Measurements from ENCODE around the gene DCPS. TPM values are rescaled to one million over a fixed set of nuclear protein-coding genes. Genes with fewer than 3 reads are reported as not detected.
"Not testable (repeated sequence)": the region's sequence is repeated elsewhere in the genome, so short reads cannot be mapped to it uniquely, and the experiment has no call there.

DCPS gene
- total RNA-seq, 1 experiment from 2014 or later, result 13.5 TPM

GRCh38 chr11:126368336-126369119 is 64.7 kb downstream of the DCPS start:
- H3K4me3 ChIP-seq; H3K27ac ChIP-seq; H3K9me3 ChIP-seq (replicated peaks); H3K4me1 ChIP-seq (replicated peaks); H3K27me3 ChIP-seq (replicated peaks); H3K36me3 ChIP-seq; DNase-seq (ENCODE audit: low read depth in 1 of 2, low spot score in 2 of 2): not testable (repeated sequence)

DNA sequence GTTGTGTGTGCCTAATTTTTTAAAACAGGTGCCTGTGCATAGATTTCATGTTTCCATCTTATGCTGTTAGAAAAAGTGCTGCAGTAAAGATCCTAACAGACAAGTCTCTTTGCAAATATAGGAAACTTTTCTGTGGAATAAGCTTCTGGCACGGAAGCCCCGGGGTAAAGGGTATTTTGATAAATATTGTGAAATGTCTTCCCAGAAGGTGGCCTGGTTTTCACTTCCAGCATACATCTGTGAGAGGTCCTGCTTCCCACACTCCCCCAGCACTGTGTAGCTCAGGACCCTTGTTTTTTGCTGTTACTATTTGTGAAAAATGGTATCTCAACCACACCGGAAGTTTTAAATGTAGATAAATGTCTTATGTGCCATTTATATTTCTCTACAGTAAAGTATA is 66.2 kb downstream of the DCPS start:
- no peak for DNase-seq (ENCODE audit: low read depth in 1 of 2, low spot score in 2 of 2)
- no peaks in the 10 kb centered on the region for H3K27me3 ChIP-seq (replicated peaks)
- no peak overlapping the region for H3K4me3 ChIP-seq
- no peak overlapping the region for H3K27ac ChIP-seq
- no peaks in the 10 kb centered on the region for H3K4me1 ChIP-seq (replicated peaks)
- H3K9me3 ChIP-seq (replicated peaks), result no peaks in the 10 kb centered on the region
- no peaks in the 10 kb centered on the region for H3K36me3 ChIP-seq

DNA sequence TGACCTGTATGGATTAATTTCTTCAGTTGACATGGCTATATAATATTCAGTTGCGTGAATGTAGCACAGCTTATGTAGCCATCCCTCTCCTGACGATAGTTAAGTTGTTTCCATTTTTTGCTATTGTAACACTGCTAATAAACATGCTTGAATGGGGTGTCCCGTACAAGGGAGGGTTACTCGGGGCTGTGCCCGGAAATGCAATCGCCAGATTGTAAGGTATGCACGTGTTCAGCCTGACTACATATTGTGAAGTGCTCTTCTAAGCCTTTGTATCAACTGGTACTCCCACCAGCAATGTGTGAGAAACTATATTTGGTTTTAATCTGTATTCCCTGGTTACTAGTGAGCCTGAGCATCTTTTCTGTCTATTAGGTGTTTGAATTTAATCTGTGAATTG is 67.7 kb downstream of the DCPS start:
- DNase-seq (ENCODE audit: low read depth in 1 of 2, low spot score in 2 of 2), result no peak
- no peaks in the 10 kb centered on the region for H3K36me3 ChIP-seq
- H3K4me1 ChIP-seq (replicated peaks), result 0 out of 2 replicates have a peak, but pooled peaks cover 4% of the 10 kb centered on the region
- no peak overlapping the region for H3K27ac ChIP-seq
- H3K4me3 ChIP-seq, result no peak overlapping the region
- H3K9me3 ChIP-seq (replicated peaks), result no peaks in the 10 kb centered on the region
- H3K27me3 ChIP-seq (replicated peaks), result no peaks in the 10 kb centered on the region

DNA sequence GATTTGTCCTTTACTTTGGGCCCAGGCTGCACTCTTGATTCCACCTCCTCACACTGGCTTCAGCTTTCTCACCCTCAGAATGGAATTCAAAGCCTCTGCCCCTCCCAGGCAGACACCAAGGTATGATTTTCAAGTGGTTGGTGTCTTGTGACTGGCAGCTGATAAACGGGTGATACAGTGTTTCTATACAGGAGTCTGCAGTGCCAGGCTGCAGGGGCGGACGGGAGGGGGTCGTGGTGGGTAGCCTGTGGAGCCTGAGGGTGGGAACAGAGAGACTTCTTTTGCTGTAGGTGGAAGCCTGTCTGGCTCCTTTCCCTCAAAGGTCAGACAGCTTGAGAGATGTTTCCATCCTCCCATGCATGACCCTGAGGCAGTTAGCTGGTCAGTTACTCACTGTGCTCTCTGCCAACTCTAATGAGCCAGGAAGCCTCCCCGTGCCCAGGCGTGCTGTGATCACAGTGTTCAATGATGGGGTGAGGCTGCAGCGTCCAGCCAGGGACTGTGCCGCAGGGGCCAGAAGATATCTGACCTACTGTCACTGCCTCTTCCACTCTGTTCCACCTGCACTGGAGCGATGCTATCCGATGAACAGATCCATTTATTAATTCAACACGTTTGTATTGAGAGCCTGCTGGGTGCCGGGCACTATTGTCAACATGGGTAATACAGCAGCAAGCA is 69.7 kb downstream of the DCPS start:
- H3K36me3 ChIP-seq; DNase-seq (ENCODE audit: low read depth in 1 of 2, low spot score in 2 of 2); H3K4me1 ChIP-seq (replicated peaks); H3K27me3 ChIP-seq (replicated peaks); H3K9me3 ChIP-seq (replicated peaks); H3K4me3 ChIP-seq; H3K27ac ChIP-seq: not testable (repeated sequence)

DNA sequence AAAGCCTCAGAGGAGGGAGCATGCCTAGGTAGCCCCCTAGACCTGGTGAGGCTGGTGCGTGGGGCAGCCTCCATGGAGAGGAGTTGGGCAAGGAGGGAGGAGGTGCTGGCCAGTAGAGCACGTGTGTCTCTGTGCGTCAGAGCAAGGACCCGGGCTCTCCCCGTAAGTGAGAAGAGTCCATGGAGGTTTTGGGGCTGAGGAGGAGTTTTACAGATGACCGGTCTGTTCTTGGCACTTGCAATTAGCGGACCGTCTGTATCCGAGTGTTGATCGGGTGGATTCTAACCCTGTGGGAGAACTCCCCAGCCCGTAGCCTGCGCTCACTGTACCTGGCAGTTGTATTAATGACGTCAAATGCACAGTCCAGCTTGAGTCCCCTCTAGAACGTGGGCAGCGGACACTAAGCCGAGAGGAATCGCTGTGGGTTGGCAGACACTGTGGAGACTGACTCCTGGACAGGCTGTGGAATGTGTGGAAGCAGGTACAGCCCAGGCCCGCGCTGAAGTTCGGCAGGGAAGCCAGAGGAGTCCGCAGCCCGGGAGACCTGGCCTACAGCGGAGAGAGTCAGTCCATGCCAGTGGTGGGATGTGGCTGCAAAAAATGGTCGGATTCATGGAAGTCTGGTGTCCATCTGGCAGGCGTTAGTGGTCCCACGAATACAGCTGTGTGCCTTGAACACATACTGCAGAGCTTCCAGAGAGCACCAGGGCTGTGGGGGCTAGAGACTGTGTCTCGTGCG is 70.9 kb downstream of the DCPS start:
- not testable (repeated sequence) for DNase-seq (ENCODE audit: low read depth in 1 of 2, low spot score in 2 of 2); H3K9me3 ChIP-seq (replicated peaks); H3K4me3 ChIP-seq; H3K4me1 ChIP-seq (replicated peaks); H3K27me3 ChIP-seq (replicated peaks); H3K27ac ChIP-seq; H3K36me3 ChIP-seq

- H3K36me3 ChIP-seq, result no peaks in the 10 kb centered on the region
- no peaks in the 10 kb centered on the region for H3K9me3 ChIP-seq (replicated peaks)
- H3K4me1 ChIP-seq (replicated peaks), result 0 out of 2 replicates have a peak, but pooled peaks cover 4% of the 10 kb centered on the region
- no peaks in the 10 kb centered on the region for H3K27me3 ChIP-seq (replicated peaks)
- DNase-seq (ENCODE audit: low read depth in 1 of 2, low spot score in 2 of 2), result peak in 1 of 2 experiments; percentile 25
- no peak overlapping the region for H3K27ac ChIP-seq
- no peak overlapping the region for H3K4me3 ChIP-seq
These were observed 71.9 kb downstream of the DCPS start for GRCh38 chr11:126375726-126376125.

DNA sequence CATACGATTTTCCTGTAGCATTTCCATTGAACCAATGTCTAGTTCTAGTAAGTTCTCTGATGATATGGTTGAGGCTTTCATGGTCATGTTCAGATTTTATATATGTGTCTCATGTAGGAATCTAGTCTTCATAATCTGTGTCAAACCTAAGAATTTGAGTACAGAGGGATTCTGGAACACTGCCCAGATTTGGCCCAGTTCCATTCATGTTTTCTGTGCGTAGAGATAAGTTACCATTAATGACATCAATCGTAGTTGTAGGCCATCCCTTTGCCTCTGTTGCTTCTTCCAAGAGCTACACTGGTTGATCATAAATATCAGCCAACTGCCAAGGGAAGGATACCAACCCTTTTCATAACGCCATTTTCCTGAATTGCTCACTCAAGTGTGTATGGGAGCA is 74.9 kb downstream of the DCPS start:
- Histone ChIP-seq H3K27me3 (replicated peaks) (no peaks in the 10 kb centered on the region), H3K4me3 (no peak overlapping the region), H3K27ac (no peak overlapping the region), H3K36me3 (no peaks in the 10 kb centered on the region), H3K4me1 (replicated peaks) (0 out of 2 replicates have a peak, but pooled peaks cover 4% of the 10 kb centered on the region), H3K9me3 (replicated peaks) (no peaks in the 10 kb centered on the region)
- no peak for DNase-seq (ENCODE audit: low read depth in 1 of 2, low spot score in 2 of 2)

DNA sequence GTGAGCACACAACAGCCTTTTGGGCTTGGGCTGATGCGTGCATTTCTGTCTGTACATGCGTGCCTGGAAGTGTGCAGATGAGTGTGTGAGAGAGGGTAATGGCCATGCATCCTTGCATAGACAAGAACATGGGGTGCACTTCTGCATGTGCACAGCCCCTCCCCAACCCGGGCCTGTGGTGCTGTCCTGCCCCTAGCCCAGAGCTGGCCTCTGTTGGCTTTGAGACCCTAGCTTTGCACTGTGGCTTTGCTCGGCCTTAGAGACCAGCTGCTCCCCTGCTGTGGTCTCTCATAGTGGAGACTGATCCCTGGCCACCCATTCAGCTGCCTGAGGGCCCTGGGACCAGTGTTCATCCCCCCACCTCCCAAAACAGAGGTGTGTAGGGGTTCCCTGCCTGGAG is 77.0 kb downstream of the DCPS start:
- Histone ChIP-seq H3K9me3 (replicated peaks) (no peaks in the 10 kb centered on the region), H3K27ac (no peak overlapping the region), H3K36me3 (no peaks in the 10 kb centered on the region), H3K4me3 (no peak overlapping the region), H3K4me1 (replicated peaks) (0 out of 2 replicates have a peak, but pooled peaks cover 4% of the 10 kb centered on the region), H3K27me3 (replicated peaks) (no peaks in the 10 kb centered on the region)
- DNase-seq (ENCODE audit: low read depth in 1 of 2, low spot score in 2 of 2), result no peak

DNA sequence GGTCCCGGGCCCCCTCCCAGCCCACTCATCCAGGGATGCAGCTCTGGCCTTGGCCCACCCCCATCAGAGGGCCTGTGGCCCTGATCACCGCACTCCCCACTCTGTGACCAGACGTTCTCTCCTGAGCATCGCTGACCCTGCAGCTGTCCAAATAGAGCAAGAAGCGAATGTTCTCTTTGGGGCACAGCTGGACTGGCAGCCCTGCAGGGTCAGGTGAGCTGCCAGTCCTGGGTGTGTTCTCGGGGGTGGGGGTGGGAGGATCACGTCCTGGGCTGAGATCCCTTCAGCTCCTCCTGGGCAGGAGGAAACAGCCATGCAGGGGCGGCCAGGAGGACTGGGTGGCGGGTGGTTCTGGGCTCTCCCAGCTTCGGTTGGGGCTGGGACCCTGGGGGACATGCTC is 78.1 kb downstream of the DCPS start:
- not testable (repeated sequence) for H3K27me3 ChIP-seq (replicated peaks); H3K27ac ChIP-seq; DNase-seq (ENCODE audit: low read depth in 1 of 2, low spot score in 2 of 2); H3K4me1 ChIP-seq (replicated peaks); H3K9me3 ChIP-seq (replicated peaks); H3K36me3 ChIP-seq; H3K4me3 ChIP-seq

DNA sequence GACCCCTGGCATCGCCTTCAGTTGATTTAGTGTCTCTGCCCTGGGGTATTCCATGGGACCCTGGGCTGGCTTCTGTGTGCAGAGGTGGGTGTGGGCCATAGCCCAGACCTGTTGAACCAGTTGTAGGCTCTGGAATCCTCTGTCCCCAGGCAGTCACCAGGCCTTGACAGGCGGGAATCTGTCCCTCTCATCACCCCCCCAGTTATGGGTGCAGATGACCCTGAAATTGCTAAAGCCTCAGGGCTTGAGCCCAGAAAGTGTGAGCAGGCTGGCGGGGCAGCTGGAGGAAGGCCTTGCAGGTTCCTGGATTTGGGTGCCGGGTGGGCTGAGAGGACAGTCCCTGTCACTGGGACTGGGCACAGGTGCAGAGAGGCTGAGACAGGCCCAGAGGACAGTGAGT is 78.8 kb downstream of the DCPS start:
- not testable (repeated sequence) for H3K27me3 ChIP-seq (replicated peaks); H3K9me3 ChIP-seq (replicated peaks); H3K4me3 ChIP-seq; H3K36me3 ChIP-seq; H3K4me1 ChIP-seq (replicated peaks); DNase-seq (ENCODE audit: low read depth in 1 of 2, low spot score in 2 of 2); H3K27ac ChIP-seq

DNA sequence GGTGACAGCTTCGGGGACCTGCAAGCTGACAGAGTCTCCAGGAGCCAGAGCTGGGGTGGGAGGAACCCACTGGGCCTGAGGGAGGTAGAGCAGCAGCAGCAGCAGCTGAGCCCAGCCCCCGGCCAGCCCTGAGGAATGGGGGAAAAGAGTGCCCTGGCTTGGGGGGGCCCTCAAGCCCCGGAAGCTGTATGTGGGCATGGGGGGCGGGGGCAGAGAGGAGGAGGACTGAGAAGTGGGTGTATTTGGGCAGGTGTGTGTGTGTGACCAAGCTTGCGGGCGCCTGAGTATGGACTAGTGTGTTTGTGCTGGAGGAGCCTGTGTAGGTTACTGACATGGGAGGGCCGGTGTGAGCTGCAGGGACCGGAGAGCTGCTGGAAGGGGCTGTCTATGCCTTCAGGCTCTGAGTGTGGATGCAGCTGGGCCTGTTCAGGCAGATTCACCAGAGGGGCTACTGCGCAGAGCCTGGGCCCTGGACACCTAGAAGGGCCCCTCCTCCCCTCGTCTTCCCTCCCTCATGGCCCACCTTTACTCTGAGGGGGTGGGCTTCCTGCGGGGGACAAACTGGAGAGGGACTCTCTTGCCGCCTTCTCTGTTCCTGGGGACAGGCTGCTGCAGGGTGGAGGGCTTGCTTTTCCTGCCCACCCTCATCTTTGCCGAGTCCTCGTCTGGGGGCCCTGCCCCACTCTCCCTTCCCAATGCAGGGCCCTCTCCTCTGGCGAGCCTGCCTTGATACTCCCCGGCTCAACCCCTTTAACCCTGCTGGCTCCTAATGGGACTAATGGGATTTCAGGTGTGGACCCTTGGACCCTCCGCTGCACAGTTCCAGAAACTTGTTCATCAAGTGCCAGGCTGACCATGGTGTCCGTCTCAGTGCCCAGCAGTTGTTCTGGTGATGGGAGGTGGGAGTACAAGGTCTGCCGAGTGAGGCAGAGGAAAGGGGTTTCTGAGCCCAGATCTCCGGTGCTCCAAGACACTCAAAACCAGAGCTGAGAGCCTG is 79.8 kb downstream of the DCPS start:
- H3K9me3 ChIP-seq (replicated peaks), result no peaks in the 10 kb centered on the region
- no peaks in the 10 kb centered on the region for H3K27me3 ChIP-seq (replicated peaks)
- no peaks in the 10 kb centered on the region for H3K4me1 ChIP-seq (replicated peaks)
- H3K27ac ChIP-seq, result no peak overlapping the region
- no peak overlapping the region for H3K4me3 ChIP-seq
- no peaks in the 10 kb centered on the region for H3K36me3 ChIP-seq
- DNase-seq (ENCODE audit: low read depth in 1 of 2, low spot score in 2 of 2), result no peak

DNA sequence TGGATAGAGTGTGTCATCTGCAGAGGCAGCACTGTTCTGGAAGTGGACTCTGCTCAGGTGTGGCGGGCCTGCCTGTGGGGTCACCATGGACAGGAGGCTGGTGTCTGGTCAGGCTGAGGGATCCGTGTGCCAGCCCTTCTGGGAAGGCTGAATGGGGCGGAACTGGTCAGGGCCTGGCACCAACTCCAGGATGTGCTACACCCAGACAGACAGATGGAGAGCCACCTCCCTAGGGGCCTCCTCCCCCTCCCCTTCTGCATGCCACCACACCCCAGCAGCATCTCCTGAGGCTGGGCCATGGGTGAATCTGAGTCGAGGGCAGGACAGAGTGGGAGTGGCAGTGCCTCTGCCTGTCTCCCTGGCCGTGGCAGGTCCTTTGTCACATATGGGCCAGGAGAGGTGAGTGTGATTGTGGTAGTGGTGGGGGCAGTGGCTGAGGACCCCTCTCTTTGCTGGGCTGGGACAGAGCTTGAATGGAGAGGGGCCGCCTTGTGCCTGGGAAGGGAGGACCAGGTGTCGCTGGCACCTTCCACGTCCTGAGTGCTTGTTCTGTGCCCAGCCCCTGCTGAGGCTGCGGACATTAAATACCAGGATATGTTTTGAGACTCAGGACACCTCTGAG is 80.7 kb downstream of the DCPS start:
- no peak for DNase-seq (ENCODE audit: low read depth in 1 of 2, low spot score in 2 of 2)
- no peaks in the 10 kb centered on the region for H3K27me3 ChIP-seq (replicated peaks)
- no peaks in the 10 kb centered on the region for H3K36me3 ChIP-seq
- no peaks in the 10 kb centered on the region for H3K4me1 ChIP-seq (replicated peaks)
- H3K27ac ChIP-seq, result no peak overlapping the region
- no peaks in the 10 kb centered on the region for H3K9me3 ChIP-seq (replicated peaks)
- no peak overlapping the region for H3K4me3 ChIP-seq
